Loucy (cell line): ENCODE measurements around the gene CLIP1.

Experiments
- H2AFZ ChIP-seq: fragments of 200-600 bp; sonication (generic); 2 replicates; pipeline ENCODE4 v1.6.0; 2016; ENCODE audit warnings: antibody characterized with exemption, mild to moderate bottlenecking, low read length, moderate library complexity
- H3F3A ChIP-seq: fragments of 200-600 bp; 2 replicates; pipeline ENCODE4 v1.6.0; 2016; ENCODE audit warnings: antibody characterized with exemption, low read depth, mild to moderate bottlenecking
- H3K27me3 ChIP-seq: fragments of 200-600 bp; sonication (generic); 2 replicates; pipeline ENCODE4 v1.6.1; 2014; ENCODE audit warnings: low read length, mild to moderate bottlenecking; ENCODE audit not compliant: insufficient read depth, poor library complexity, severe bottlenecking
- H3K36me3 ChIP-seq: fragments of 200-600 bp; sonication (generic); 2 replicates; pipeline ENCODE4 v1.6.1; 2016; ENCODE audit warnings: low read length; ENCODE audit not compliant: insufficient read depth
- H3K4me1 ChIP-seq: fragments of 200-600 bp; sonication (generic); 2 replicates; pipeline ENCODE4 v1.5.1; 2014; ENCODE audit warnings: low read length, mild to moderate bottlenecking; ENCODE audit not compliant: insufficient read depth, poor library complexity, severe bottlenecking
- H3K4me2 ChIP-seq: fragments of 200-600 bp; sonication (generic); 2 replicates; pipeline ENCODE4 v1.6.0; 2014; ENCODE audit warnings: antibody characterized with exemption, low read length, low read depth, mild to moderate bottlenecking; ENCODE audit not compliant: poor library complexity, severe bottlenecking
- H3K4me3 ChIP-seq: fragments of 200-600 bp; sonication (generic); 2 replicates; pipeline ENCODE4 v1.5.1; 2014; ENCODE audit warnings: low read length, mild to moderate bottlenecking, mixed read lengths; ENCODE audit not compliant: poor library complexity, severe bottlenecking
- H3K79me2 ChIP-seq: fragments of 200-600 bp; sonication (generic); 2 replicates; pipeline ENCODE4 v1.6.1; 2014; ENCODE audit warnings: low read length; ENCODE audit not compliant: insufficient read depth
- H3K9ac ChIP-seq: fragments of 200-600 bp; sonication (generic); 2 replicates; pipeline ENCODE4 v1.6.0; 2014; ENCODE audit warnings: mild to moderate bottlenecking, low read depth, low read length, moderate library complexity; ENCODE audit not compliant: poor library complexity, severe bottlenecking
- H3K9me2 ChIP-seq: fragments of 200-600 bp; sonication (generic); replicated peaks from 2 replicates; pipeline ENCODE4 v1.6.1; 2016; ENCODE audit warnings: low read depth, low read length, mixed read lengths
- H3K9me3 ChIP-seq: fragments of 200-600 bp; sonication (generic); 2 replicates; pipeline ENCODE4 v1.6.1; 2014; ENCODE audit warnings: mild to moderate bottlenecking, antibody characterized with exemption, low read length, low read depth; ENCODE audit not compliant: insufficient read depth
- H4K20me1 ChIP-seq: fragments of 200-600 bp; sonication (generic); 2 replicates; pipeline ENCODE4 v1.6.0; 2014; ENCODE audit warnings: antibody characterized with exemption, low read length, mild to moderate bottlenecking; ENCODE audit not compliant: insufficient read depth, poor library complexity, severe bottlenecking
- CTCF ChIP-seq: fragments of 200-600 bp; sonication (generic); conservative IDR thresholded peaks from 2 replicates; pipeline ENCODE4 v1.5.1; 2014; ENCODE audit warnings: mild to moderate bottlenecking, antibody characterized with exemption, low read length
- EZH2phosphoT487 ChIP-seq: fragments of 200-600 bp; IDR thresholded peaks from 2 replicates; pipeline ENCODE4 v1.6.1; 2018; ENCODE audit warnings: antibody characterized with exemption, mild to moderate bottlenecking, moderate library complexity, borderline replicate concordance

Gene CLIP1

GRCh38 chr12:122311696-122312095 lies 110.8 kb downstream of the CLIP1 start:
- Histone ChIP-seq H3K4me3 (no peak overlapping the region), H3K27me3 (no peaks in the 10 kb centered on the region), H2AFZ (no peak overlapping the region), H3K9me2 (no peaks in the 10 kb centered on the region), H3K4me1 (peaks cover 7% of the 10 kb centered on the region), H3K79me2 (no peaks in the 10 kb centered on the region), H3K36me3 (peaks cover 8% of the 10 kb centered on the region; the same call in 1 of the 2 replicates), H3F3A (no peaks in the 10 kb centered on the region), H4K20me1 (no peaks in the 10 kb centered on the region), H3K4me2 (no peak overlapping the region), H3K9ac (no peak overlapping the region), H3K9me3 (no peaks in the 10 kb centered on the region)
- TF ChIP-seq EZH2phosphoT487, result no peak
- no peak for TF ChIP-seq CTCF

- peaks cover 4% of the 10 kb centered on the region; the same call in 1 of the 2 replicates for H3K36me3 ChIP-seq
- H3K9ac ChIP-seq, result no peak overlapping the region
- H3K79me2 ChIP-seq, result no peaks in the 10 kb centered on the region
- no peaks in the 10 kb centered on the region for H3K9me2 ChIP-seq
- H3F3A ChIP-seq, result no peaks in the 10 kb centered on the region
- no peaks in the 10 kb centered on the region for H3K9me3 ChIP-seq
- no peak overlapping the region for H2AFZ ChIP-seq
- H3K27me3 ChIP-seq, result no peaks in the 10 kb centered on the region
- TF ChIP-seq CTCF (no peak), EZH2phosphoT487 (no peak)
- no peak overlapping the region for H3K4me2 ChIP-seq
- peaks cover 7% of the 10 kb centered on the region for H3K4me1 ChIP-seq
- no peaks in the 10 kb centered on the region for H4K20me1 ChIP-seq
- H3K4me3 ChIP-seq, result no peak overlapping the region
Measured at GRCh38 chr12:122310626-122311333, 111.7 kb downstream of the CLIP1 start.

GRCh38 chr12:122309564-122310121 lies 112.8 kb downstream of the CLIP1 start:
- H2AFZ ChIP-seq, result no peak overlapping the region
- peaks cover 4% of the 10 kb centered on the region; the same call in 1 of the 2 replicates for H3K36me3 ChIP-seq
- H3K4me1 ChIP-seq, result peaks cover 7% of the 10 kb centered on the region
- no peaks in the 10 kb centered on the region for H3K9me2 ChIP-seq
- no peaks in the 10 kb centered on the region for H3K9me3 ChIP-seq
- no peaks in the 10 kb centered on the region for H3K27me3 ChIP-seq
- H3K9ac ChIP-seq, result no peak overlapping the region
- TF ChIP-seq CTCF, result no peak
- no peak for TF ChIP-seq EZH2phosphoT487
- no peak overlapping the region for H3K4me2 ChIP-seq
- H4K20me1 ChIP-seq, result no peaks in the 10 kb centered on the region
- no peaks in the 10 kb centered on the region for H3K79me2 ChIP-seq
- H3K4me3 ChIP-seq, result no peak overlapping the region
- H3F3A ChIP-seq, result no peaks in the 10 kb centered on the region
